Fibroblast of mammary gland (primary cell): ENCODE data around the gene RBKS.

ENCODE experiments used
- DNase-seq: peaks from one replicate; pipeline ENCODE4 v3.0.0-alpha.2; 2010; ENCODE audit warnings: low read depth
- H3K4me3 ChIP-seq: 2 replicates; pipeline ENCODE4 v1.5.1; 2011; ENCODE audit warnings: low read depth, mild to moderate bottlenecking, low read length, moderate library complexity; ENCODE audit not compliant: control insufficient read depth
- CTCF ChIP-seq: conservative IDR thresholded peaks from 2 replicates; pipeline ENCODE4 v1.5.1; 2011; ENCODE audit warnings: low read depth, low read length, inconsistent platforms; ENCODE audit not compliant: control insufficient read depth, insufficient read depth

RBKS gene

DNA sequence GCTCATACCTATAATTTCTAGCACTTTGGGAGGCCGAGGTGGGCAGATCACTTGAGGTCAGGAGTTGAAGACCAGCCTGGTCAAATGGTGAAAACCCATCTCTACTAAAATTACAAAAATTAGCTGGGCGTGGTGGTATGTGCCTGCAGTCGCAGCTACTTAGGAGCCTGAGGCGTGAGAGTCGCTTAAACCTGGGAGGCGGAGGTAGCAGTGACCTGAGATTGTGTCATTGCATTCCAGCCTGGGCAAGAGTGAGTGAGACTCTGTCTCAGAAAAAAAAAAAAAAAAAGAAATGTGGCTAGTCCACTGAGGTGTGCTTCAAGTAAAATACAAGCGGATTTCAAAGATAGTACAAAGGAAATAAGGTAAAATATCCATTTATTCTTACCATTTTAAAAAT lies 46.2 kb downstream of the RBKS start:
- H3K4me3 ChIP-seq = no peak overlapping the region
- no peak for DNase-seq
- no peak for TF ChIP-seq CTCF

GRCh38 chr2:27842894-27843293 lies 47.3 kb downstream of the RBKS start:
- DNase-seq = no peak

DNA sequence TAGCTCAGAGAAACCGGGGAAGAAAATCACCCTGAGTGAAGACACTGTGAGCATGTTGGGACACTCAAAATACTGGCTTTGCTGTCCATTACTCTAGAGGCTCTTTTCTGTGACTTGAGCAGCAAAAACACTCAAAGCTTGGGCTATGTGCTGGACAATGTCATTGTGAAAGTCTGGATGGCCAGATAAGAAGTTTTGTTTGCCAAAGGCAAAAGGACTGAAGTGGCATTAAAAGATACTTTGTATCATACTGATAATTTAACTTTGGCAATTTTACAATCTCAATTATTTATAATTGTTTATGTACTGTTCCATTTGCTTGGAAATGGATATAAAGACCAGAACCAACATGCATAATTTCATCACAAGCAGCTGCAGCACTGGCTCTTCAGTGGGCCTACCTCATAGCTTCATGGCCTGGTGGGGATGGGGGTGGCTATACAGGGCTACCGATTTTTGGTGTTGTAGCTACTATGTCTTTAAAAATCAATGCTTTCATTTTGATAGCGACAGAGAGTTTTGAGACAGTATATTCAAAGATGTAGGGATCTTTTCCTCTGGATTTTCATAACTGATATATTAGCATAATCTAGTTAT lies 51.1 kb downstream of the RBKS start:
- no peak for DNase-seq
- no peak for TF ChIP-seq CTCF
- no peak overlapping the region for H3K4me3 ChIP-seq

More at GRCh38 chr2:27842894-27843293, 47.3 kb downstream of the RBKS start:
- no peak overlapping the region for H3K4me3 ChIP-seq
- no peak for TF ChIP-seq CTCF

DNA sequence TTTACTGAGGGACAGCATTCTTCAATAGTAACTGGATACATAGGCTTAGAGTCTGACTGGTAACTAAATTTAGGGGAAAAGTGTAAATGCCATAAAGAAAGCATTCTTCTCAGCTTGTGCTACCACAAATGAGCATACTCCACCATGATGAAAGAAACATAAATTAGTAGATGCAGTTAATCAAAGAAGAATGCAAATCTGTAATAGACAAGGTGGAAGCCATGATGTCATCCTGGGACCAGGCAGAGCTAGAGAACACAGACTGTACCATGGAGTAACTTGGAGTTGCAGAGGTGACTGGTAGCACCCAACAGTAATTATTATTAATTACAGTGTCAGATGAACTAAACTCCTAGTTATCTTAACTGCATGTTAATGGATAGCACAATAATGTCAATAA lies 51.7 kb downstream of the RBKS start:
- peak; percentile 24 for DNase-seq
- TF ChIP-seq CTCF = no peak
- no peak overlapping the region for H3K4me3 ChIP-seq

DNA sequence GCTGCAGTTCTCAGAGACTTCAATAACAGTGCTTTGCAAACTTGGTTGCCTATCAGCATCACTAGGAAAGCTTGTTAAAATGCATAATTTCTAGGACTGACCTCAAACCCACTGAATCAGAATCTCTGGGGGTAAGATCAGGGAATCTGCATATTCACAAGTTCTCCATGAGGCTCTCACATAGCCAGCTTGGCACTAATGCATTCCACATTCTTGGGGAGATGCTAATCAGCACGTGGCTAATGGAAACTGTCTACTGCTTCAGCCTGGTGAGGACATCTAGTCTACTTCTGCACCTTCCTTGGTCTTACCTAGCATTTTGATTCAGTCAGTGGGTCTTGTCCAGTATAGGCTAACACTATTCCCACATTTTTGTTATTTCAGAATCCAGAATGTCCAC lies 56.3 kb downstream of the RBKS start:
- no peak overlapping the region for H3K4me3 ChIP-seq
- DNase-seq = peak; percentile 41
- TF ChIP-seq CTCF = no peak

GRCh38 chr2:27832396-27832795 lies 57.8 kb downstream of the RBKS start:
- H3K4me3 ChIP-seq = no peak overlapping the region
- TF ChIP-seq CTCF = no peak
- DNase-seq = peak; percentile 90
